ENCODE results near the gene BTNL9. TPM values are rescaled to one million over a fixed set of nuclear protein-coding genes. Genes with fewer than 3 reads are reported as not detected.

BTNL9 gene
- total RNA-seq, 1 experiment from 2014 or later = 0.96 TPM

DNA sequence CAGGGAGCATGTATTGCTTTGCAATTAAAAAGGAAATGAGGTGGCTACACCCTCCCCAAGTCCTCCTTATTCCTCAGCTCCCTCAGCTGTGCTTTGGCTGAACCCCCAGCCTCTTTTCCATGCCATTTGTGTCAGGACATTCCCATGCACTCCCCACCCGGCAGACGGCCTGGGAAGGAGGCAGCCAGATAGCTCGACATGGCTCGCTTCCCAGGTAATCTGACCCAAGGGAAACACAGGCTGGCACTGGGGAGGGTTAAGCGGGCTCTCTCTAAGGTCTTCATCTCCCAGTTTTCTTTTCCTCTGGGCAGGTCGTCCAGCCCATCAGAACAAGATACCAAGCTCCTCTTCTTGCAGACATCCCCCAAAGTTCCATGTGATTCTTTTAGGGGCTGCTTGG lies 31.2 kb downstream of the BTNL9 start:
- H2AK5ac ChIP-seq (ENCODE audit: insufficient read length, low read length) = no peak overlapping the region
- H4K91ac ChIP-seq (ENCODE audit: insufficient read length, low read depth, low read length) = no peak overlapping the region
- no peaks in the 10 kb centered on the region for H3K9me3 ChIP-seq (ENCODE audit: control insufficient read depth, low read depth, low read length)
- Mint-ChIP-seq H3K36me3 (ENCODE audit: insufficient read depth in 1 of 3, low read depth in 3 of 3) (no peaks in the 10 kb centered on the region; a peak in 1 of 7 replicates), H3K27ac (no peak overlapping the region), H3K4me1 (peaks cover 8 to 13% of the 10 kb centered on the region in 2 experiments), H3K27me3 (ENCODE audit: low read depth) (peaks cover 75% of the 10 kb centered on the region), H3K4me3 (no peak overlapping the region), H3K9me3 (peaks cover 9 to 11% of the 10 kb centered on the region in 2 experiments)
- no peaks in the 10 kb centered on the region for H3K23me2 ChIP-seq (ENCODE audit: insufficient read length, low read depth, low read length, poor library complexity, severe bottlenecking)
- no peak overlapping the region for H3K18ac ChIP-seq (ENCODE audit: insufficient read length, low read depth, low read length)
- WGBS (ENCODE audit: extremely low coverage, insufficient read length, low lambda C conversion rate) = no CpG with 5 or more reads among the region's 6 CpGs
- no peak overlapping the region for H3K56ac ChIP-seq (ENCODE audit: insufficient read length, low read depth, low read length)
- no peak for DNase-seq
- H3K27me3 ChIP-seq (ENCODE audit: insufficient read depth, low read length) = no peaks in the 10 kb centered on the region
- H4K8ac ChIP-seq (replicated peaks; ENCODE audit: insufficient read length, low read depth, low read length) = no peak overlapping the region
- H3K79me1 ChIP-seq (ENCODE audit: insufficient read depth, low read depth, low read length, poor library complexity, severe bottlenecking) = no peaks in the 10 kb centered on the region
- H4K20me1 ChIP-seq (ENCODE audit: control insufficient read depth, insufficient read depth, insufficient read length) = no peaks in the 10 kb centered on the region
- no peak overlapping the region for H3K4ac ChIP-seq (ENCODE audit: low read depth, low read length)
- no peak overlapping the region for H2BK5ac ChIP-seq (ENCODE audit: insufficient read length, low read length)
- no peak overlapping the region for H3K14ac ChIP-seq (ENCODE audit: insufficient read depth, low read length)
- no peak overlapping the region for H4K5ac ChIP-seq (ENCODE audit: insufficient read length, low read depth, low read length)
- no peak overlapping the region for H2AFZ ChIP-seq (ENCODE audit: low read length)
- no peak overlapping the region for H3K4me2 ChIP-seq (ENCODE audit: insufficient read depth, insufficient read length, low read length)
- H2BK20ac ChIP-seq (ENCODE audit: low read depth, low read length, poor library complexity, severe bottlenecking) = no peak overlapping the region
- no peak overlapping the region for H3K9ac ChIP-seq (ENCODE audit: extremely low read depth, insufficient read length, low read length)
- H3K27ac ChIP-seq (ENCODE audit: insufficient read length, low read depth, low read length) = no peak overlapping the region
- no peak for TF ChIP-seq CTCF (conservative IDR thresholded peaks at IDR 0.05)
- no peaks in the 10 kb centered on the region for H3K4me1 ChIP-seq (ENCODE audit: insufficient read depth, low read length)
- no peak overlapping the region for H2BK120ac ChIP-seq (ENCODE audit: low read depth, low read length, poor library complexity, severe bottlenecking)
- H3K79me2 ChIP-seq (ENCODE audit: insufficient read depth, low read length) = no peaks in the 10 kb centered on the region
- no peak overlapping the region for H2BK12ac ChIP-seq (ENCODE audit: insufficient read length, low read depth, low read length)
- H3K23ac ChIP-seq (ENCODE audit: insufficient read length, low read depth, low read length) = no peak overlapping the region
- H3T11ph ChIP-seq (ENCODE audit: low read length) = no peak overlapping the region
- no peak overlapping the region for H2BK15ac ChIP-seq (ENCODE audit: low read depth, low read length)
